Measurements from ENCODE around the gene BBX. TPM values are rescaled to one million over a fixed set of nuclear protein-coding genes. Genes with fewer than 3 reads are reported as not detected.

The BBX gene
- total RNA-seq, 1 experiment from 2014 or later, result 66.8 TPM

DNA sequence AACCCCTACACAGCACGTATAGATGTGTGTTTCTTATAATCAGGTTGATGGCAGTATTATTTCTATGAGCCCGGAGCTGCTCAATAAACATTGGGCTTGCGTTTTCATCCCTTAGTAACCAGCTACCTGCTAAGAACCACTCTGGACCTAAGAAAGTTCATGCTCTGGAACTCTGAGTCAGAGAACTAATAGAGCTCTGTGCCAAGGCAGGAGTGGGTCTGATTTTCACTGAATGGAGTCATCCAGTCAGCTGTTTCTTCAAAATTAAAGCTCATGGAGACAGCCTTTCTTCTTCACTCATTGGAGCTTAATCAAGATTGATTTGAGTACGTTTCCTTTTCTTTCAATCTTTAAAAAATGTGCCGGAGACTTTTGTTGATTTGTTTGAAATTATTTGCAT lies 145.7 kb downstream of the BBX start:
- H3K9me2 ChIP-seq (replicated peaks; ENCODE audit: low read length), result no peaks in the 10 kb centered on the region
- H3K79me2 ChIP-seq (ENCODE audit: low read length), result no peaks in the 10 kb centered on the region
- no peaks in the 10 kb centered on the region for H3K27me3 ChIP-seq (ENCODE audit: low read length)
- H3K27ac ChIP-seq (ENCODE audit: low read length), result no peak overlapping the region
- H3K36me3 ChIP-seq (ENCODE audit: low read depth, low read length), result no peaks in the 10 kb centered on the region
- no peak overlapping the region for H3K4me2 ChIP-seq (ENCODE audit: low read length)
- no peaks in the 10 kb centered on the region for H3K4me1 ChIP-seq (ENCODE audit: insufficient read depth, low read length)
- no peaks in the 10 kb centered on the region for H3K9me3 ChIP-seq (ENCODE audit: low read length)
- ATAC-seq (no peak), DNase-seq (no peak)
- no TSS peak for BruUV-seq (replicated peaks)
- ChIA-PET POLR2A (ENCODE audit: unreplicated experiment) (no interaction called here), CTCF (no interaction called here)
- no peak overlapping the region for H3K9ac ChIP-seq (ENCODE audit: low read length)
- intact Hi-C loops (cut with micrococcal nuclease), result loop anchor here (10.0 kb wide), 1 partner anchor 434 kb away; no protein-coding TSS in a partner anchor
- H2AFZ ChIP-seq (ENCODE audit: low read length), result no peak overlapping the region
- H3K4me3 ChIP-seq (ENCODE audit: low read length), result no peak overlapping the region
- no peaks in the 10 kb centered on the region for H3F3A ChIP-seq (ENCODE audit: low read length, unreplicated experiment)
- H4K20me1 ChIP-seq (ENCODE audit: low read length), result no peaks in the 10 kb centered on the region
- no peak for TF ChIP-seq EZH2phosphoT487 (IDR thresholded peaks at IDR 0.05; ENCODE audit: borderline replicate concordance, low read length)
- no peak for TF ChIP-seq EZH2 (IDR thresholded peaks at IDR 0.05; ENCODE audit: low read length, unreplicated experiment)
- TF ChIP-seq, protein P1, sequence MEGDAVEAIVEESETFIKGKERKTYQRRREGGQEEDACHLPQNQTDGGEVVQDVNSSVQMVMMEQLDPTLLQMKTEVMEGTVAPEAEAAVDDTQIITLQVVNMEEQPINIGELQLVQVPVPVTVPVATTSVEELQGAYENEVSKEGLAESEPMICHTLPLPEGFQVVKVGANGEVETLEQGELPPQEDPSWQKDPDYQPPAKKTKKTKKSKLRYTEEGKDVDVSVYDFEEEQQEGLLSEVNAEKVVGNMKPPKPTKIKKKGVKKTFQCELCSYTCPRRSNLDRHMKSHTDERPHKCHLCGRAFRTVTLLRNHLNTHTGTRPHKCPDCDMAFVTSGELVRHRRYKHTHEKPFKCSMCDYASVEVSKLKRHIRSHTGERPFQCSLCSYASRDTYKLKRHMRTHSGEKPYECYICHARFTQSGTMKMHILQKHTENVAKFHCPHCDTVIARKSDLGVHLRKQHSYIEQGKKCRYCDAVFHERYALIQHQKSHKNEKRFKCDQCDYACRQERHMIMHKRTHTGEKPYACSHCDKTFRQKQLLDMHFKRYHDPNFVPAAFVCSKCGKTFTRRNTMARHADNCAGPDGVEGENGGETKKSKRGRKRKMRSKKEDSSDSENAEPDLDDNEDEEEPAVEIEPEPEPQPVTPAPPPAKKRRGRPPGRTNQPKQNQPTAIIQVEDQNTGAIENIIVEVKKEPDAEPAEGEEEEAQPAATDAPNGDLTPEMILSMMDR (conservative IDR thresholded peaks at IDR 0.05; ENCODE audit: low read depth, low read length), result no peak

DNA sequence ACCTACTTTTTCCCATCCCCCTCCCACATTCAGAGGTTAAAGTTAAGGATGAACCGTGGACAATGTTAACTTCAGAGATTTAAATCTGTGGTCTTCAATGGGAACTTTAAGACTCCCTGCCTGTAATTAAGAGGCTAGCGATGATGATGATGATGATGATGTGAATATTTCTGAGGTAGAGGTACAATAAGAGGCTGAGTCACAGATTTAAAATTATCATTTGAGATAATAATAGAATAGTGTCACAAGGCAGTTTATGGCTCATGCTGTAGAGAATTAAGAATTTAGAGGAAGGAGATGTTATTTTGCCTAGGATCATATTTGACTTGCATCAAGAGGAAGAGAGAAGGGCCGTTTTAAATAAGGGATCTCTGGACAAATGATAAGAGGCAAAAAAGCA lies 146.2 kb downstream of the BBX start:
- Histone ChIP-seq H2AFZ (ENCODE audit: low read length) (no peak overlapping the region), H3K4me3 (ENCODE audit: low read length) (no peak overlapping the region), H3K27me3 (ENCODE audit: low read length) (no peaks in the 10 kb centered on the region), H3K27ac (ENCODE audit: low read length) (no peak overlapping the region), H3K9me3 (ENCODE audit: low read length) (no peaks in the 10 kb centered on the region), H3F3A (ENCODE audit: low read length, unreplicated experiment) (no peaks in the 10 kb centered on the region), H3K9ac (ENCODE audit: low read length) (no peak overlapping the region), H3K4me1 (ENCODE audit: insufficient read depth, low read length) (no peaks in the 10 kb centered on the region), H4K20me1 (ENCODE audit: low read length) (no peaks in the 10 kb centered on the region), H3K4me2 (ENCODE audit: low read length) (no peak overlapping the region), H3K9me2 (replicated peaks; ENCODE audit: low read length) (no peaks in the 10 kb centered on the region), H3K36me3 (ENCODE audit: low read depth, low read length) (no peaks in the 10 kb centered on the region), H3K79me2 (ENCODE audit: low read length) (no peaks in the 10 kb centered on the region)
- ChIA-PET CTCF (no interaction called here), POLR2A (ENCODE audit: unreplicated experiment) (no interaction called here)
- no peak for ATAC-seq
- intact Hi-C loops (cut with micrococcal nuclease), result loop anchor here (10.0 kb wide), 1 partner anchor 434 kb away; no protein-coding TSS in a partner anchor
- TF ChIP-seq EZH2phosphoT487 (IDR thresholded peaks at IDR 0.05; ENCODE audit: borderline replicate concordance, low read length) (no peak), EZH2 (IDR thresholded peaks at IDR 0.05; ENCODE audit: low read length, unreplicated experiment) (no peak)
- TF ChIP-seq, protein P1 (conservative IDR thresholded peaks at IDR 0.05; ENCODE audit: low read depth, low read length), result no peak
- DNase-seq, result no peak
- no TSS peak for BruUV-seq (replicated peaks)

DNA sequence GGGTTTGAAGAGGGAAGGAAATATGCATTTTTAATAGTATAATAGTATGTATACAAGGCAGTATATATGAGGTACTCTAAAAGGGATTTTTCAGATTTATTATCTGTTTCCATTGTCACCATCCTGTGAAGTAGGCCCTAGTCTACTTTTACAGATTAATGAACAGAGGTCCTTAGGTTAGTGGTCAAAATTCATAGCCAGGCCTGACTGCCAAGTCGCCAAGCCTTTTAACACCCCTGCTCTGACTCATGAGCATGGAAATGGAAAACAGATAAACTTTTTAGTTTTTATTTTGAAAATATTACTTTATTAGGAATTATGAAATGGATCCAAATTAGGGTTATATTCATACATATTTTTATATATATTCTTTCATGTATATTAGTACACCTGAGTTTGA lies 146.9 kb downstream of the BBX start:
- no peak for ATAC-seq
- no TSS peak for BruUV-seq (replicated peaks)
- CTCF ChIA-PET, result interaction anchor here (1.1 kb wide), 1 partner anchor 808 kb away, joined by 5 read pairs; no protein-coding TSS in a partner anchor

More for the DNA sequence above, 146.9 kb downstream of the BBX start:
- Histone ChIP-seq H3K27me3 (ENCODE audit: low read length) (no peaks in the 10 kb centered on the region), H3K4me3 (ENCODE audit: low read length) (no peak overlapping the region), H3K4me2 (ENCODE audit: low read length) (no peak overlapping the region), H2AFZ (ENCODE audit: low read length) (no peak overlapping the region), H3K36me3 (ENCODE audit: low read depth, low read length) (no peaks in the 10 kb centered on the region), H3K79me2 (ENCODE audit: low read length) (no peaks in the 10 kb centered on the region), H3K9me3 (ENCODE audit: low read length) (no peaks in the 10 kb centered on the region), H4K20me1 (ENCODE audit: low read length) (no peaks in the 10 kb centered on the region), H3K4me1 (ENCODE audit: insufficient read depth, low read length) (no peaks in the 10 kb centered on the region), H3K27ac (ENCODE audit: low read length) (no peak overlapping the region), H3F3A (ENCODE audit: low read length, unreplicated experiment) (no peaks in the 10 kb centered on the region), H3K9ac (ENCODE audit: low read length) (no peak overlapping the region), H3K9me2 (replicated peaks; ENCODE audit: low read length) (no peaks in the 10 kb centered on the region)
- intact Hi-C loops (cut with micrococcal nuclease), result loop anchor here (10.0 kb wide), 4 partner anchors 95 to 885 kb away; no protein-coding TSS in a partner anchor
- DNase-seq, result no peak
- no peak for TF ChIP-seq EZH2 (IDR thresholded peaks at IDR 0.05; ENCODE audit: low read length, unreplicated experiment)
- TF ChIP-seq, protein P1 (conservative IDR thresholded peaks at IDR 0.05; ENCODE audit: low read depth, low read length), result no peak
- TF ChIP-seq EZH2phosphoT487 (IDR thresholded peaks at IDR 0.05; ENCODE audit: borderline replicate concordance, low read length), result no peak
- POLR2A ChIA-PET (ENCODE audit: unreplicated experiment), result interaction anchor here (0.6 kb wide), 2 partner anchors 70 to 145 kb away, joined by 3 read pairs; no protein-coding TSS in a partner anchor
